ENCODE measurements around the gene PAN3.

GRCh38 chr13:28093881-28094280, 44.5 kb upstream of the PAN3 start:
- no peak for TF ChIP-seq EZH2 (IDR thresholded peaks at IDR 0.05; ENCODE audit: borderline replicate concordance, low read length)
- TF ChIP-seq, protein P1, sequence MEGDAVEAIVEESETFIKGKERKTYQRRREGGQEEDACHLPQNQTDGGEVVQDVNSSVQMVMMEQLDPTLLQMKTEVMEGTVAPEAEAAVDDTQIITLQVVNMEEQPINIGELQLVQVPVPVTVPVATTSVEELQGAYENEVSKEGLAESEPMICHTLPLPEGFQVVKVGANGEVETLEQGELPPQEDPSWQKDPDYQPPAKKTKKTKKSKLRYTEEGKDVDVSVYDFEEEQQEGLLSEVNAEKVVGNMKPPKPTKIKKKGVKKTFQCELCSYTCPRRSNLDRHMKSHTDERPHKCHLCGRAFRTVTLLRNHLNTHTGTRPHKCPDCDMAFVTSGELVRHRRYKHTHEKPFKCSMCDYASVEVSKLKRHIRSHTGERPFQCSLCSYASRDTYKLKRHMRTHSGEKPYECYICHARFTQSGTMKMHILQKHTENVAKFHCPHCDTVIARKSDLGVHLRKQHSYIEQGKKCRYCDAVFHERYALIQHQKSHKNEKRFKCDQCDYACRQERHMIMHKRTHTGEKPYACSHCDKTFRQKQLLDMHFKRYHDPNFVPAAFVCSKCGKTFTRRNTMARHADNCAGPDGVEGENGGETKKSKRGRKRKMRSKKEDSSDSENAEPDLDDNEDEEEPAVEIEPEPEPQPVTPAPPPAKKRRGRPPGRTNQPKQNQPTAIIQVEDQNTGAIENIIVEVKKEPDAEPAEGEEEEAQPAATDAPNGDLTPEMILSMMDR (IDR thresholded peaks at IDR 0.05; ENCODE audit: low read length): no peak

All from OCI-LY1 (cell line).